Kidney (tissue), 14 donors: ENCODE results near the gene SP4. TPM values are rescaled to one million over a fixed set of nuclear protein-coding genes. Genes with fewer than 3 reads are reported as not detected.

Source experiments
- DNase-seq, 5 donors: peaks; one replicate each; pipeline ENCODE4 v3.0.0-alpha.2; 2013 to 2020
- FAIRE-seq: peaks from 2 replicates; lab custom pipeline; 2012; peaks lifted over from hg19 to GRCh38; lab: Jason Lieb, UNC
- H3K27ac ChIP-seq, 2 donors: one replicate each; pipeline ENCODE4 v1.7.0; 2013; ENCODE audit warnings: low read depth in 2 of 2, low read length in 2 of 2, inconsistent platforms in 1 of 2
- H3K27me3 ChIP-seq: one replicate; pipeline ENCODE4 v1.7.1; 2013; ENCODE audit warnings: low read length, inconsistent platforms; ENCODE audit not compliant: control insufficient read depth, insufficient read depth
- H3K36me3 ChIP-seq, 3 donors: one replicate each; pipeline versions ENCODE4 v1.7.0 to v1.7.1; 2013; ENCODE audit warnings: low read length in 3 of 3, control low read depth in 1 of 3, inconsistent platforms in 1 of 3; ENCODE audit not compliant: insufficient read depth in 3 of 3, control insufficient read depth in 2 of 3
- H3K4me1 ChIP-seq, 3 donors: one replicate each; pipeline versions ENCODE4 v1.7.0 to v1.7.1; 2013; ENCODE audit warnings: low read length in 3 of 3, inconsistent platforms in 1 of 3, low read depth in 1 of 3; ENCODE audit not compliant: control insufficient read depth in 2 of 3, insufficient read depth in 2 of 3
- H3K4me3 ChIP-seq, 3 donors: one replicate each; pipeline versions ENCODE4 v1.7.0 to v1.8.1; 2013; ENCODE audit warnings: low read length in 3 of 3, control low read depth in 1 of 3, inconsistent platforms in 1 of 3
- H3K9ac ChIP-seq, 3 donors: one replicate each; pipeline versions ENCODE4 v1.7.0 to v1.7.1; 2013; ENCODE audit warnings: low read length in 3 of 3, control low read depth in 1 of 3, inconsistent platforms in 1 of 3
- H3K9me3 ChIP-seq, 3 donors: one replicate each; pipeline versions ENCODE4 v1.7.0 to v1.7.1; 2013; ENCODE audit warnings: low read length in 3 of 3, control low read depth in 1 of 3, inconsistent platforms in 1 of 3; ENCODE audit not compliant: control insufficient read depth in 2 of 3, insufficient read depth in 1 of 3
- intact Hi-C: fragments of 100-400 bp; cut with DNase I; formaldehyde crosslinking; loops from one replicate; pipeline ENCODE4 v1.11.1; 2022
- polyA plus RNA-seq: library from polyadenylated mRNA; stranded (reverse); fragments of 350-450 nt; fragmentation: Illumina TruSeq; extraction: RNeasy Lipid Tissue Mini Kit (QIAGEN cat#74804); gene quantifications from one replicate; pipeline ENCODE4 v1.2.3, GENCODE V29; 2014; ENCODE audit warnings: low read depth, low replicate concordance; ENCODE audit not compliant: insufficient read depth
- total RNA-seq: library from RNA; stranded (reverse); fragmentation: NEBNext Ultra II Directional; extraction: Animal tissue kit (Norgen Biotek cat#: 25700); gene quantifications from one replicate; pipeline ENCODE4 v1.2.1, GENCODE V29; 2021
- TF ChIP-seq, protein P1 (sequence below): IDR thresholded peaks from 3 replicates; pipeline ENCODE4 v1.5.1; 2012; ENCODE audit warnings: mild to moderate bottlenecking, moderate library complexity, borderline replicate concordance; ENCODE audit not compliant: insufficient read depth; ENCODE audit errors: extremely low read depth
- donor health status: control.
- donor health status: control.
- donor health status: control.
- donor health status: control.
- donor health status: control.
- donor health status: DM: yes; HTN: yes; CAD: no.
- donor health status: Normal renal cell carcinoma (clear cell type).

SP4 gene
- total and polyA plus RNA-seq, 2 donors from 2014 or later = 1.2 to 11.2 TPM

GRCh38 chr7:21427182-21427870 lies 557 bp upstream of the SP4 start:
- Histone ChIP-seq H3K9me3 (no peaks in the 10 kb centered on the region), H3K4me1 (peaks cover 0 to 10% (median 3%) of the 10 kb centered on the region in 3 donors), H3K9ac (peak overlapping the region; percentile 66 to 92 (median 76)), H3K27ac (peak overlapping the region; percentile 96 to 99), H3K4me3 (peak overlapping the region; percentile 75 to 95 (median 85)), H3K36me3 (no peaks in the 10 kb centered on the region), H3K27me3 (no peaks in the 10 kb centered on the region)
- TF ChIP-seq, protein P1, sequence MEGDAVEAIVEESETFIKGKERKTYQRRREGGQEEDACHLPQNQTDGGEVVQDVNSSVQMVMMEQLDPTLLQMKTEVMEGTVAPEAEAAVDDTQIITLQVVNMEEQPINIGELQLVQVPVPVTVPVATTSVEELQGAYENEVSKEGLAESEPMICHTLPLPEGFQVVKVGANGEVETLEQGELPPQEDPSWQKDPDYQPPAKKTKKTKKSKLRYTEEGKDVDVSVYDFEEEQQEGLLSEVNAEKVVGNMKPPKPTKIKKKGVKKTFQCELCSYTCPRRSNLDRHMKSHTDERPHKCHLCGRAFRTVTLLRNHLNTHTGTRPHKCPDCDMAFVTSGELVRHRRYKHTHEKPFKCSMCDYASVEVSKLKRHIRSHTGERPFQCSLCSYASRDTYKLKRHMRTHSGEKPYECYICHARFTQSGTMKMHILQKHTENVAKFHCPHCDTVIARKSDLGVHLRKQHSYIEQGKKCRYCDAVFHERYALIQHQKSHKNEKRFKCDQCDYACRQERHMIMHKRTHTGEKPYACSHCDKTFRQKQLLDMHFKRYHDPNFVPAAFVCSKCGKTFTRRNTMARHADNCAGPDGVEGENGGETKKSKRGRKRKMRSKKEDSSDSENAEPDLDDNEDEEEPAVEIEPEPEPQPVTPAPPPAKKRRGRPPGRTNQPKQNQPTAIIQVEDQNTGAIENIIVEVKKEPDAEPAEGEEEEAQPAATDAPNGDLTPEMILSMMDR = no peak
- DNase-seq = peak; percentile 99 to 100 (median 99)
- FAIRE-seq = peak; percentile 83
- intact Hi-C loops = no loop called here

GRCh38 chr7:21428659-21428941 lies 717 bp downstream of the SP4 start:
- no peaks in the 10 kb centered on the region for H3K36me3 ChIP-seq
- H3K27me3 ChIP-seq = no peaks in the 10 kb centered on the region
- FAIRE-seq (no peak), DNase-seq (no peak)
- intact Hi-C loops = no loop called here
- H3K4me3 ChIP-seq = peak overlapping the region; percentile 61 to 85 (median 75)
- no peaks in the 10 kb centered on the region for H3K9me3 ChIP-seq
- TF ChIP-seq, protein P1 = no peak
- H3K9ac ChIP-seq = peak overlapping the region in 2 of 3 donors; percentile 58 to 82
- H3K27ac ChIP-seq = peak overlapping the region in 1 of 2 donors; percentile 95
- H3K4me1 ChIP-seq = peaks cover 0 to 10% (median 3%) of the 10 kb centered on the region in 3 donors

DNA sequence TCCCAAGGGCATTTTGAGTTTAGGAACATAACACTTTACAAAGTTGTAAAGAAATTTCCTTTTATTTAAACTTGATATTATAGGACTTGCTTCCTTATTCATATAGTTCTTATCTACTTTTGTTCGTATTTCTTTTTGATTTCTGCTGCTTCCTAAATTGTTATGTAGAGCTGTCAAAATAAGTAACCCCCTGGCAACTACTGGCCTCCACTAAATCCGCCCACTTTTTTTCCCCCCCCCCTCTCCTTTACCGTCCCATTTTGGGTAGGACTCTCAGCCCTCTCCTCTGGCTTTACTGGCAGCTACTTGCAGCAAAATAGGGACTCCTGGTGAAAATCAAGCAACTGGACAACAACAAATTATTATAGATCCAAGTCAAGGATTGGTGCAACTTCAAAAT lies 1.1 kb downstream of the SP4 start:
- Histone ChIP-seq H3K36me3 (no peaks in the 10 kb centered on the region), H3K4me3 (peak overlapping the region; percentile 61 to 85 (median 75)), H3K27me3 (no peaks in the 10 kb centered on the region), H3K27ac (no peak overlapping the region), H3K4me1 (peaks cover 0 to 10% (median 3%) of the 10 kb centered on the region in 3 donors), H3K9me3 (no peaks in the 10 kb centered on the region), H3K9ac (peak overlapping the region in 2 of 3 donors; percentile 58 to 82)
- intact Hi-C loops = no loop called here
- DNase-seq (no peak), FAIRE-seq (no peak)
- TF ChIP-seq, protein P1 = no peak
